Lower leg skin (tissue), 4 donors: Measurements from ENCODE around the gene MTRF1L. TPM values are rescaled to one million over a fixed set of nuclear protein-coding genes. Genes with fewer than 3 reads are reported as not detected.

Experiments
- DNase-seq, 2 donors: peaks; one replicate each; pipeline ENCODE4 v3.0.0-alpha.2; 2019; ENCODE audit warnings: low spot score in 2 of 2
- H3K4me3 ChIP-seq: fragments of 200-600 bp; sonication (generic); 2 replicates; pipeline ENCODE4 v1.5.1; 2017; ENCODE audit warnings: mild to moderate bottlenecking, low read depth; ENCODE audit not compliant: poor library complexity, severe bottlenecking
- CTCF ChIP-seq, 3 donors: fragments of 450-650 bp; IDR thresholded peaks; one replicate each; pipeline ENCODE4 v1.5.1; 2016; ENCODE audit warnings: antibody characterized with exemption in 3 of 3, mild to moderate bottlenecking in 3 of 3, moderate library complexity in 2 of 3
- POLR2A ChIP-seq, 2 donors: fragments of 450-650 bp; IDR thresholded peaks; one replicate each; pipeline ENCODE4 v1.6.1; 2016 to 2017; ENCODE audit warnings: antibody characterized with exemption in 2 of 2, mild to moderate bottlenecking in 1 of 2, moderate library complexity in 1 of 2
- WGBS, 2 donors: methylation state at CpG; one replicate each; pipeline ENCODE4 v1.1.5; 2018; 5-methylcytosine and 5-hydroxymethylcytosine counted together
- intact Hi-C: fragments of 100-400 bp; cut with DNase I; formaldehyde crosslinking; loops from one replicate; pipeline ENCODE4 v1.15.0; 2023; ENCODE audit warnings: low total_unique reads
- total RNA-seq, 4 donors: library from RNA; depleted of rRNA; stranded (reverse); fragments of >200 nt; gene quantifications; one replicate each; pipeline ENCODE4 v1.1.0, GENCODE V29; 2016

MTRF1L gene, protein sequence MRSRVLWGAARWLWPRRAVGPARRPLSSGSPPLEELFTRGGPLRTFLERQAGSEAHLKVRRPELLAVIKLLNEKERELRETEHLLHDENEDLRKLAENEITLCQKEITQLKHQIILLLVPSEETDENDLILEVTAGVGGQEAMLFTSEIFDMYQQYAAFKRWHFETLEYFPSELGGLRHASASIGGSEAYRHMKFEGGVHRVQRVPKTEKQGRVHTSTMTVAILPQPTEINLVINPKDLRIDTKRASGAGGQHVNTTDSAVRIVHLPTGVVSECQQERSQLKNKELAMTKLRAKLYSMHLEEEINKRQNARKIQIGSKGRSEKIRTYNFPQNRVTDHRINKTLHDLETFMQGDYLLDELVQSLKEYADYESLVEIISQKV
- total RNA-seq, result 10 to 100 TPM; 15.9 to 19.7 (median 17.6) TPM

DNA sequence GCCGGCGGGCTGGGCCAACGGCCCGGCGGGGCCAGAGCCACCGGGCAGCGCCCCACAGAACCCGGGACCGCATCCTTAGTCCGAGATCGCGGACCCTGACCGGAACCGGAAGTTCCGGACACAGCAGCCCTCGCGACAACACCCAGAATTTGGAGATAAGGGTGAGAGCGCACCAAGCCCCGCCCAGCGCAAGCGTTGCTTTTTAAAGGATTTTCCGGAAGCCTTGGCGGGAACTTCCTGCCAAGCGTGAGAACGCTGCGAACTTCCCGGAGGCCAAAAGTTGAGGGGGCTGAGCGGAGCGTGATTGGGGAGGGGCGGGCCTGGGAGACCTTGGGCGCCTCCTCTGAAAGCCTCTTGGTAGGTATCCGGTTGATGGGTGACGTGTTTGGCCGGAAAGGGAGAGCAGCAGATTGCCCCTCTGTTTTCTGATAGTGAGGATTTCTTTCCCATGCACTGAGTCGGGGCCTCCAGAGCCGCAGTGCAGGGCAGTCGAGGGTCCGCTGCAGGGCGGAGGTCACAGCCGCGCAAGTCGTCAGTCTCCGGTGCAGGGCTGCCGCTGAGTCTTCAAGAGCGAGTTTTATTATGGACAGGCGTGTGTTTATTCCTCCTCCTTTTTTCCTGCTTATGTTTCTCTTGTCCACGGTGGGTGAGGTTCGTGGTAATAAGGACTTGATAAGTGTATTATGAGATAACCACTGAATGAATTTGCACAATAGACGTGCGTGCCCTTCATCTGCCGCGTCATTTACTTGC, at the start of gene MTRF1L:
MTRF1L (minus strand) TSS at position 97 of the 753 bp plus-strand sequence; CDS start at position 73, 24 bp downstream.
- DNase-seq, result peak; percentile 92 to 97
- 0% methylated on average over 39 to 46 of the region's 52 CpGs for WGBS, 2 donors
- TF ChIP-seq POLR2A (IDR thresholded peaks at IDR 0.05) (peak in 1 of 2 donors; percentile 28), CTCF (IDR thresholded peaks at IDR 0.05) (no peak)
- intact Hi-C loops, result no loop called here
- peak within 1 kb of the TSS; percentile 63 for H3K4me3 ChIP-seq

GRCh38 chr6:153051801-153052200, 49.3 kb upstream of the MTRF1L start:
- intact Hi-C loops, result no loop called here
- no peak for DNase-seq
- H3K4me3 ChIP-seq, result no peak overlapping the region
- TF ChIP-seq POLR2A (IDR thresholded peaks at IDR 0.05) (no peak), CTCF (IDR thresholded peaks at IDR 0.05) (no peak)

DNA sequence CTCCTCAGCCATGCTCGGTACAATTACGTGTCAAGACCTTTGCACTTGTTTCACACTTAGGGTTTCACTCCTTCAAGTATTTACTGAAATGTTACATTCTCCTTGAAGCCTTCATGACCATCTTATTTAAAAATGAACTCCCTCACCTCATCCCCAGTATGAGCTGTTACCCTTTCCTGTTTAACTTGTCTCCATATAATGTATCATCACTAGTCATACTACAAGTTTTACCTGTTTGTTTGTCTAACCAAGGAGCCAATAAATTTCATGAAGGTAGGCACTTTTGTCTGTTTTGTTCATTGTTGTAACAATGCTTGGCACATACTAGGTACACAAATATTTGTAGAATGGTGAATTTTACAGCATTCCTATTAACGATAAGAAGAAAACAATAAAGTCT, 46.1 kb upstream of the MTRF1L start:
- intact Hi-C loops, result no loop called here
- no peak for TF ChIP-seq CTCF (IDR thresholded peaks at IDR 0.05)
- no peak for TF ChIP-seq POLR2A (IDR thresholded peaks at IDR 0.05)
- DNase-seq, result no peak
- WGBS, 2 donors, result 94 to 95% methylated on average over 3 of the region's 3 CpGs
- no peak overlapping the region for H3K4me3 ChIP-seq

GRCh38 chr6:153047386-153047785, 44.9 kb upstream of the MTRF1L start:
- no peak for DNase-seq
- no peak overlapping the region for H3K4me3 ChIP-seq
- TF ChIP-seq CTCF (IDR thresholded peaks at IDR 0.05), result no peak
- no peak for TF ChIP-seq POLR2A (IDR thresholded peaks at IDR 0.05)
- intact Hi-C loops, result no loop called here
- 44% methylated on average over 2 of the region's 2 CpGs for WGBS, 2 donors

- H3K4me3 ChIP-seq, result no peak overlapping the region
- no peak for TF ChIP-seq POLR2A (IDR thresholded peaks at IDR 0.05)
- no peak for TF ChIP-seq CTCF (IDR thresholded peaks at IDR 0.05)
- no peak for DNase-seq
- intact Hi-C loops, result no loop called here
Measured at GRCh38 chr6:153045271-153045670, 42.8 kb upstream of the MTRF1L start.
